GM18505 (cell line): ENCODE measurements around the gene KIF5A.
"Not testable (repeated sequence)": the region's sequence is repeated elsewhere in the genome, so short reads cannot be mapped to it uniquely, and the experiment has no call there.

ENCODE experiments used
- ATAC-seq: cut with Tn5 transposase; IDR thresholded peaks from one replicate; pipeline ENCODE4 v1.9.1; 2021; ENCODE audit not compliant: unreplicated experiment
- POLR2A ChIP-seq: IDR thresholded peaks from 4 replicates; pipeline ENCODE4 v1.6.1; 2011; ENCODE audit warnings: borderline replicate concordance; ENCODE audit not compliant: insufficient read depth, insufficient read length; ENCODE audit errors: extremely low read depth

KIF5A gene

GRCh38 chr12:57549909-57550640 is at the start of gene KIF5A:
TSS of gene KIF5A (plus strand) at chr12:57550044. CDS start at chr12:57550272, 228 bp downstream.
- no peak for TF ChIP-seq POLR2A
- no peak for ATAC-seq

- TF ChIP-seq POLR2A, result no peak
These were observed 49.6 kb upstream of the KIF5A start for GRCh38 chr12:57500213-57500612.

DNA sequence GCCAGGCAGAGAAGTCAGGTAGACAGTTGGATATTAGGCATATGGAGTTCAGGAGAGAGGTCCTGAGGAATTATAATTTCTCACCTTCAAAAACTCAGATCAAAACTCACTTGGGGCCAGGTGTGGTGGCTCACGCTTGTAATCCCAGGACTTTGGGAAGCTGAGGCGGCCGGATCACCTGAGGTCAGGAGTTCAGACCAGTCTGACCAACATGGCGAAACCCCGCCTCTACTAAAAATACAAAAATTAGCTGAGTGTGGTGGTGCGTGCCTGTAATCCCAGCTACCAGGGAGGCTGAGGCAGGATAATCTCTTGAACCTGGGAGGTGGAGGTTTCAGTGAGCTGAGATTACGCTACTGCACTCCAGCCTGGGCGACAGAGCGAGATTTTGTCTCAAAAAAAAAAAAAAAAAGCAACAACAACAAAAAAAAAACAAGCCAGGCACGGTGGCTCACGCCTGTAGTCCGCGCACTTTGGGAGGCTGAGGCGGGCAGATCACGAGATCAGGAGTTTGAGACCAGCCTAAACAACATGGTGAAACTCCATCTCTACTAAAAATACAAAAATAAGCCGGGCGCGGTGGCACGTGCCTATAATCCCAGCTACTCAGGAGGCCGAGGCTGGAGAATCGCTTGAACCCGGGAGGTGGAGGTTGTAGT is 47.4 kb upstream of the KIF5A start:
- not testable (repeated sequence) for ATAC-seq

More at GRCh38 chr12:57500213-57500612, 49.6 kb upstream of the KIF5A start:
- ATAC-seq, result no peak

DNA sequence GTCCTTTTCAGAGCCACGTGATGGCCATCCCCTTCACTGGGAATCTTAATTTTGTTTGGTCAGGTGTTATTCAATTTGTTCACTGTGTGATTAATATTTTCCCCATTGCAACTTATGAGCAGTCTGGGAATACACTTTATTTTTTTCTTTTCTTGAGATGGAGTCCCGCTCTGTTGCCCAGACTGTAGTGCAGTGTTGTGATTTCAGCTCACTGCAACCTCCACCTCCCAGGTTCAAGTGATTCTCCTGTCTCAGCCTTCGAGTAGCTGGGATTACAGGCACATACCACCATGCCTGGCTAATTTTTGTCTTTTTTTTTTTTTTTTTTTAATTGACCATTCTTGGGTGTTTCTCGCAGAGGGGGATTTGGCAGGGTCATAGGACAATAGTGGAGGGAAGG is 43.3 kb upstream of the KIF5A start:
- not testable (repeated sequence) for ATAC-seq

DNA sequence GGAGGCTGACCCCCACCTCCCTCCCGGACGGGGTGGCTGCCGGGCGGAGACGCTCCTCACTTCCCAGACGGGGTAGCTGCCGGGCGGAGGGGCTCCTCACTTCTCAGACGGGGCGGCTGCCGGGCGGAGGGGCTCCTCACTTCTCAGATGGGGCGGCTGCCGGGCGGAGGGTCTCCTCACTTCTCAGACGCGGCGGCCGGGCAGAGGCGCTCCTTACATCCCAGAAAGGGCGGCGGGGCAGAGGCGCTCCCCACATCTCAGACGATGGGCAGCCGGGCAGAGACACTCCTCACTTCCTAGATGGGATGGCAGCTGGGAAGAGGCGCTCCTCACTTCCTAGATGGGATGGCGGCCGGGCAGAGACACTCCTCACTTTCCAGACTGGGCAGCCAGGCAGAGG is 42.0 kb upstream of the KIF5A start:
- ATAC-seq, result not testable (repeated sequence)

GRCh38 chr12:57511161-57511560 is 38.7 kb upstream of the KIF5A start:
- ATAC-seq, result no peak
- TF ChIP-seq POLR2A, result no peak

GRCh38 chr12:57511588-57512325 is 38.1 kb upstream of the KIF5A start:
- no peak for ATAC-seq
- TF ChIP-seq POLR2A, result no peak

GRCh38 chr12:57512665-57513064 is 37.2 kb upstream of the KIF5A start:
- no peak for ATAC-seq
- TF ChIP-seq POLR2A, result no peak

DNA sequence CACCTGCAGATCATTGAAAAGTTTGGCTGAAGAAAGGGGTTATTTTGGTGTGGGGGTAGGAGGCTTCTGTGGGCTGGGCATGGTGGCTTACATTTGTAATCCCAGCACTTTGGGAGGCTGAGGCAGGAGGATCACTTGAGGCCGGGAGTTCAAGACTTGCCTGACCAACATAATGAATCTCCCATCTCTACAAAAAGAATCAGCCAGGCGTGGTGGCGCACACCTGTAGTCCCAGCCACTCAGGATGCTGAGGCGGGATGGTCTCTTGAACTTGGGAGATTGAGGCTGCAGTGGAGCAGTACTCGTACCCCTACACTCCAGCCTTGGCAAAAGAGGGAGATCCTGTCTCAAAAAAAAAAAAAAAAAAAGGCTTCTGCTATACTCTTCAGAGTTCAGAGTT is 36.6 kb upstream of the KIF5A start:
- no peak for TF ChIP-seq POLR2A
- ATAC-seq, result no peak

DNA sequence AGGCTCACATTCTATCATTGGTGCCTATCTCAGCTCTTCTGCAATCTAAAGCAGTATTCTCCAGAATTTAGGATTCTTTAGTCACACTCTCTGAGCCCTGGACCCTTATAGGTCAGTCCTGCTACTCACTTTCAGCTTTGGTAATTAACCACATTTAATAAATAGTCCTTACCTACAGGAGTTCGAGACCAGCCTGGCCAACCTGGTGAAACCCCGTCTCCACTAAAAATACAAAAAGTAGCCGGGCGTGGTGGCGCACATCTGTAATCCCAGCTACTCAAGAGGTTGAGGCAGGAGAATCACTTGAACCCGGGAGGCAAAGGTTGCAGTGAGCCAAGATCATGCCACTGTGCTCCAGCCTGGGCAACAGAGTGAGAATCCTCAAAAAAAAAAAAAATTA is 36.2 kb upstream of the KIF5A start:
- ATAC-seq, result not testable (repeated sequence)

- not testable (repeated sequence) for ATAC-seq
These were observed 35.6 kb upstream of the KIF5A start for GRCh38 chr12:57514246-57514645.

DNA sequence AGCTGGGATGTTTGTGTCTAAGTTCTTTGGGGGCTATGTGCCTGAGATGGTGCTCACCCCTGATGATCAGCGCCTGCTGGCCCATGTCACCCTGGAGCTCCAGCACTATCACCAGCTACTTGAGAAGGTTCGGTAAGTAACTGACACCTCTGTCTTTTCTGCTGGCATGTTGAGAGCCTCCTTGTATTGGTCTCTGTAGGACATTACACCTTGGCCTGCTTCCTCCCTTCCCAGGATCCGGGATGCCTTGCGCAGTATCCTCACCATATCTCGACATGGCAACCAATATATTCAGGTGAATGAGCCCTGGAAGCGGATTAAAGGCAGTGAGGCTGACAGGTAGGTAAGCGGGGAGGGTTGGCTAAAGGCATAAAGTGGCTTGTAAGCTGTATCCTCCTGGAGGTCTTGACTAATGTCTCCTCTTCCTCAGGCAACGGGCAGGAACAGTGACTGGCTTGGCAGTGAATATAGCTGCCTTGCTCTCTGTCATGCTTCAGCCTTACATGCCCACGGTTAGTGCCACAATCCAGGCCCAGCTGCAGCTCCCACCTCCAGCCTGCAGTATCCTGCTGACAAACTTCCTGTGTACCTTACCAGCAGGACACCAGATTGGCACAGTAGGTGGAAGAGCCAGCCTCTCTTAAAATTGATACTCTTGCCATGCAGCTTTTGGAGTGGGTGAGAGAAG is 35.0 kb upstream of the KIF5A start:
- TF ChIP-seq POLR2A, result no peak
- no peak for ATAC-seq

DNA sequence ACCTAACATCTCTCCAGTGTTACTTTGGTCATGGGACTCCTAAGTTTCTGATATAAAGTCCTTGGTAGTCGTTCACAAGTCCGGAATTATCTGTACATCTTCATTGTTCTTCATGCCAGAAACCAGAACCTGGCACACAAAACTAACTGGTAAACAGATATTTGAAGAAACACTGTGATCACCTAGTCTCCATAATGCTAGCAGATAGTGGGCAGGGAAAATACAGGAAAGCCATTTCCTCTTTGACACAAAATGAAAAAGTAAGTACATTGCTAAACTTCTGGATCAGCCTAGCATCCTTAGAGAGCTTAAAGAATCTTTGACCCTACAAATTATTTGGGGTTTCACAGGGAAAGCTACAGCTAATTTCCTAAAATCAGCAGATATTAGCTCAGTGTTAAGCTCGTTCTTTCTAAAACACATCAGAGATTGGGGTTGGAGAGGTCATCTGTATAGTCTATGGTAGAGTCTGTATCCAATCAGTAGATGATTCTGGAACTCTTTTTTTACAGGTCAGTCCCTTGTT is 34.4 kb upstream of the KIF5A start:
- TF ChIP-seq POLR2A, result no peak
- no peak for ATAC-seq

DNA sequence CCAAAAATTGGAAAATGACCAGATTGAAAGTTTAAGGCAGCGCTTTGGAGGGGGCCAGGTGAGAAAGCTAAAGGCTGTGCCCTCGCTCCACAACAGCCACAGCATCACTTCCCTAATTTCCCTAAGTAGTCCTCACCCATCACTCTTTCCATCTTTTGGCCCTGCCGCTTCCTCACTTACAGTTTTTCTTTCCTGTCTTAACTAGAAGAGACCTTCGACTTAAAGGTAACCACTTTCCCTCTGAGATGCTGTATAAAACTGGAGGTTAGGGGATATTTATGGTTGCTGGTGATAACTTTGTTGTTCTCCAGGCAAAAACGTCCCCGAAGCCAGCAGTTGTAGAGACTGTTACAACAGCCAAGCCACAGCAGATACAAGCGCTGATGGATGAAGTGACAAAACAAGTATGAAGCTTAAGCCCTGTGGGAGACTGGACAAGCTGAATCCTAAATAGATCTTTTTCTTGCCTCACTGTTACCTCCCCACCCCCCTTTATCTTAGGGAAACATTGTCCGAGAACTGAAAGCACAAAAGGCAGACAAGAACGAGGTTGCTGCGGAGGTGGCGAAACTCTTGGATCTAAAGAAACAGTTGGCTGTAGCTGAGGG is 33.8 kb upstream of the KIF5A start:
- ATAC-seq, result no peak
- TF ChIP-seq POLR2A, result peak; percentile 25
